Left lobe of liver (tissue), 2 donors: Measurements from ENCODE around the gene ZNF280A. TPM values are rescaled to one million over a fixed set of nuclear protein-coding genes. Genes with fewer than 3 reads are reported as not detected.

Source experiments
- ATAC-seq: fragments of 200-7000 bp; cut with Tn5 transposase; one replicate; pipeline ENCODE4 v1.9.1; 2020; ENCODE audit warnings: mild to moderate bottlenecking, moderate library complexity
- DNase-seq: peaks from one replicate; pipeline ENCODE4 v3.0.0-alpha.2; 2020; ENCODE audit warnings: low spot score
- total RNA-seq: library from RNA; stranded (reverse); gene quantifications from one replicate; pipeline ENCODE4 v1.2.1, GENCODE V29; 2021
- donor health status: DM: no; HTN: no; CAD: no; lungs with moderate emphysema.
- donor health status: DM: no; HTN: yes; CAD: no.

The ZNF280A gene, protein sequence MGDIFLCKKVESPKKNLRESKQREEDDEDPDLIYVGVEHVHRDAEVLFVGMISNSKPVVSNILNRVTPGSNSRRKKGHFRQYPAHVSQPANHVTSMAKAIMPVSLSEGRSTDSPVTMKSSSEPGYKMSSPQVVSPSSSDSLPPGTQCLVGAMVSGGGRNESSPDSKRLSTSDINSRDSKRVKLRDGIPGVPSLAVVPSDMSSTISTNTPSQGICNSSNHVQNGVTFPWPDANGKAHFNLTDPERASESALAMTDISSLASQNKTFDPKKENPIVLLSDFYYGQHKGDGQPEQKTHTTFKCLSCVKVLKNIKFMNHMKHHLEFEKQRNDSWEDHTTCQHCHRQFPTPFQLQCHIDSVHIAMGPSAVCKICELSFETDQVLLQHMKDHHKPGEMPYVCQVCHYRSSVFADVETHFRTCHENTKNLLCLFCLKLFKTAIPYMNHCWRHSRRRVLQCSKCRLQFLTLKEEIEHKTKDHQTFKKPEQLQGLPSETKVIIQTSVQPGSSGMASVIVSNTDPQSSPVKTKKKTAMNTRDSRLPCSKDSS
- not detected for total RNA-seq

DNA sequence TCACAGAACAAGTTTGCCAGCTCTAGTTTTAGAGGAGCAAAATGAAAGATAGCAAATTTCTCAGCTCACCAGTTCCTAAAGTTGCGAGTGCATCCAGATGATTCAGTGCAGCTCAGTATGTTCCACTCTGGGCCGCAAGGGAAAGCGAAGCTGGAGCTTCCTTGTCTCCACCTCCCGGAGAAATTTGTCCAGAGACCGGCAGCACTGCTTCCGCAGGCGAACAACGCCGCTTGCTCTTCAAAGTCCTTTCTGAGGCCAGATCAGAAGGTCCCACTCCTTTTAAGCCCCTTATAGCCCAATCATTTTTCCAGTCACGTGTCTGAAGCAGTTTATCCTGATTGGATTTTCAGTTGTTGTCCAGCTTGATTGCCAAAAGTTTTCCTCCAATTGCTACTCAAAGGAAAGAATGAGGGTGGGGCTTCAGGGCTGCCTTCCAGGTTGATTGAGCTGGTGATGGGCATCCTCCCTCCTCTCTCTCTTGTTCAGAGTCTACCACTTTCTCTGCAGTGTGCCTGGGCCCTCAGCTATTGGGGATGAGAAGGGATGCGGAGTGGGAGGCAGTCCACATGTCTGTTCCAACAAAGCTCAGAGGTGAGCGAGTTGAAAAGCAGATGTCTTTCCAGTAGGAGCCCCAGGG lies at the start of gene ZNF280A:
TSS of gene ZNF280A (minus strand) at position 251 of the 637 bp plus-strand sequence. CDS start 4,640 bp downstream, outside the sequence.
- ATAC-seq (no peak), DNase-seq (no peak)

- ATAC-seq (no peak), DNase-seq (no peak)
These were observed 49.1 kb upstream of the ZNF280A start for GRCh38 chr22:22569218-22569617.

GRCh38 chr22:22565981-22566380 lies 45.9 kb upstream of the ZNF280A start:
- ATAC-seq: no peak
- DNase-seq: no peak

DNA sequence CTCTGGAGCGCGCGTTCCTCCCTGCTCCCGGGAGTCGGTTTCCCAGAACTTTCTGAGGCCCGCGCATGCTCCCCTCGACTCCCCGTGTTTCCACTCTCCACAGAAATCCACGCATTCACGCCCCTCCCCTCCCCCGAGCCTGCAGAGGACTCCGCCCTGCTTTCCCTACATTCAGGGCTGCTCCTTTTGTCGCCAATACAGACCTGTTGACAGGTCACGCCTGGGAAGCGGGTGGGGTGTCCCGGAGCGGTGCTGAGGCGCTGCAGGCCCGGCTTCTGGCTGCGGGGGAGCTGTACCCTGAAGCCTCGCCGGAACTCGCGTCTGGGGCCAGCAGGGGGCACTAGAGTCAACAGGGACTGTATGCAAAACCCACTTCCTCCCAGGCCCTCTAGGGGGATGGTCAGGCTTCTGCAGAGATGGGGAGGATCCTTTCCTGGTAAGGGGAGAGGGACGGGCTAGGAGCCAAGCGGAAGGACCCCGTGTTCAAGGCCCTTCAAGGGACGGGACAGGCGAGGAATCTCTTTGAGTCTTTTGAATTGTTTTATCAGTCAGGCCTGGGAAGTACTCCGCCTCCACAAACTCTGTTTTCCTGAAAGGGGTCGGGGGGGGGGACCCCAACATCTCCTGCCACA lies 39.0 kb upstream of the ZNF280A start, which contains the start of gene PRAME:
TSS of gene PRAME (minus strand) at position 294 of the 632 bp plus-strand sequence. CDS start 2,433 bp downstream, outside the sequence.
- DNase-seq (no peak), ATAC-seq (peak; percentile 55)

DNA sequence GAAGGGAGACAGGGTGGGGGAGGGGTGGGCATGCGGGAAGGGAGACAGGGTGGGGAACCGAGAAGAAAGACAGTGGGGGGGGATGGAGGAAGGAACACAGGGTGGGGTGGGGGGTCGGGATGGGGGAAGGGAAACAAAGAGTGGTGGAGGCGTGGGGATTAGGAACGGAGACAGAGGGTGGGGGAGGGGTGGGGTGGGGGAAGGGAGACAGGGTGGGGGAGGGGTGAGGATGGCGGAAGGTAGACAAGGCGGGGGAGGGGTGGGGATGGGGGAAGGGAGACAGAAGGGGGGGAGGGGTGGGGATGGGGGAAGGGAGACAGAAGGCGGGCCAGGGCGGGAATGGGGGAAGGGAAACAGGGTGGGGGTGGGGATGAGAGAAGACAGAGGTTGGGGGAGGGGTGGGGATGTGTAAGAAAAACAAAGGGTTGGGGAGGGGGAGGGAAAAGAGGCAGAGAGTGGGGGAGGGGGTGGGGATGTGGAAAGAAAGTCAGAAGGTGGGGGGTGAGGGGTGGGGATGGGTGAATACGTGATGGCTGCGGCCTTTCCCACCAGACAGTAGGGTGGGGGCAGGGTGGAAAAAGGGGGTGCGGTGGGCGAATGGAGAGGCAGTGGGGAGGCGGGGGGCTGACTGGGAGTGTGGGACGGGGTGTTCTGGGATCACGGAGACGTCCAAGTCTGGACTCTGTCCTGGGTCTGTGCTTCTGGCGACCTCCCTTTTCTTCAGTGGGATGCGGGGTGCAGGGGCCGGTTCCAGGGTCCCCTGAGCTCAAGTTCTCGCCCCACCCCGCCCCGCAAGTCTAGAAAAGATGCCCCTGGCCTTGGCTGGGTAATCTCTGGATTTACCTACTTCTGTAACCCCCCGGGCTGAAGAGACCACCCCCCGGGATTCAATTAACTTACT lies 38.3 kb upstream of the ZNF280A start:
- no peak for ATAC-seq
- no peak for DNase-seq

DNA sequence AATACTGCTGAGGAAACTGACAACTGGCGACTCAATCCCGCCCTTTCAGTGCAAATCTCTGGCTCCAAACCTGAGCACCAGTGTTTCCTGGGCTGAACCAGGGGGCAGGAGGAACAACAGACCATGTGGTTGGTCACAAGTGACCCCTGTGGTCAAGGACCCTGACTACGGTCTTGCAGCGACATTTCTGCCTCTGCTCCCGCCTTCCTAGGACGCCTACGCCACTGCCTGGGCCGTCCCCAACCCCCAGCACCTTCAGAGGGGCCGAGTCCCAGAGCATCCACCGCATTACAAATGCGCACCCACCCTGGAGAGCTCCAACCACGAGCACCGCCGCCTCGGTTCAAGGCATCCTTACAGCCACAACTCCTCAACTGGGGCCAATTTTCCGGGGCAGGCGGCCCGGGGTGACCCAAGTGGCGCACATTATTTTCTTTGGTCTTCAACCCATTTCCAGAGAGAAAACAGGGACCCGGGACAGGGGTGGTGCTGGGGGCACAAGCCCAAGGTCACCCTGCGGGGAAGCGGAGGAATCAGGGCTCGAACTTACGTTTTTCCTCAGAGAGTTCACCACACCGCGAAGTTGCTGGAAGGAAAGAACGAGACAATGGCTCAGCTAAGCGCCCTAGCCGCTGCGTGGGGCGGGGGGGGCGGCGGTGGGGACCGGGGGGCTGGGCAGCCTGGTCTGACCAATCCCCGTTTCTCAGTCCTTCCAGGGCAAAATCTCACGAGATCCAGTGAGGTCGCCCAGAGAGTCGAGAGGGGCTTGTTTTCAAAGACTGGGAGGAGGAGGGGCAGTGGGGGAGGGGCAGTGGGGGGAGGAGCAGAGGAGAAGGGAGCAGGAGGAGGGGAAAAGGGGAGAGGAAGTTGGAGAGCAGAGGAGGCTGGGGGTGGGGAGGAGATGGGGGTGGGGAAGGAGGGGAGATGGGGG lies 37.2 kb upstream of the ZNF280A start:
- no peak for ATAC-seq
- no peak for DNase-seq

- DNase-seq: no peak
- no peak for ATAC-seq
These were observed 36.5 kb upstream of the ZNF280A start for GRCh38 chr22:22556578-22556977.

GRCh38 chr22:22555596-22555995 lies 35.5 kb upstream of the ZNF280A start:
- ATAC-seq (no peak), DNase-seq (no peak)

- no peak for DNase-seq
- peak; percentile 23 for ATAC-seq
These were observed 34.7 kb upstream of the ZNF280A start for GRCh38 chr22:22554587-22555284.

DNA sequence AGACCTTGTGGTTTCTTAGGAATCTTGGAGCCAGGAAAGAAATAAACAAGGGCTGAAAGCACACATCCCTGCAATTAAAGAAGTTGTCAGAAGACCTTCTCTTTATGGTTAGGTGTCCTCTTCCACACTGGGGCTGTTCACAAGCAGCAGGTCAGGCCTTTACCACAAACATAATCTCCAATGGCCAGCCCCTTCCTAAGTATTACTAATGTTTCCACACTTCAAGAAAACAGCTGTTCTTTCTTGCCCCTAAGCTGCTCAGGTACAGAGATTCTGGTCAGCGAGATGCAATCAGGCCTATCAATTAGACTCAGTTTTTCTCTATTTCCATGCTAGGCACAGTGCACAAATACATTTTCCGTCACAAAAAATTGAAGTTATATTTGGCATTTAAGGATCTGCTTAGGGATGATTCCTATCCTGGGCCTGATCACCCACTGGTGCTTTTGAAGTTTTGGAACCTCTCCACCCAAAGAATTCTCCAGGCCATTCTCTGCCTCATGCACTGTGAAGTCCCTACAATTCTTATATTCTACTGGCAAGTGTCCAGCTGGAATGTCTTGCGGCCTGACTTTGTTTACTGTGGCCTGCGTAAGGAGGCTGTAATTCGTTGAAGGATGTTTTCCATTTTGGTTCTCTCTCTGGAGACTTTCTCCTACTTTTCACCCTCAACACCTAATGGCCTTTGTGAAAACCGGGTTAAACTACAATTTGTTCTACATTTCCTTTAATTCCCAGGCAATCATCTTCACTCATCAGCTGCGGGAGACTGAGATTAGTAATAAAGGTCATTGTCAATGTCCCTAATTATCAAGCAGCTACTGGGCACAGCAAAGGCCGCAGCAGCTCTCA lies 33.9 kb upstream of the ZNF280A start:
- DNase-seq: no peak

GRCh38 chr22:22553141-22553540 lies 33.1 kb upstream of the ZNF280A start:
- ATAC-seq: no peak
- no peak for DNase-seq

More for the DNA sequence above, 33.9 kb upstream of the ZNF280A start:
- ATAC-seq: no peak

GRCh38 chr22:22552630-22553029 lies 32.6 kb upstream of the ZNF280A start:
- ATAC-seq (no peak), DNase-seq (no peak)

- ATAC-seq: no peak
- no peak for DNase-seq
These were observed 30.8 kb upstream of the ZNF280A start for GRCh38 chr22:22550789-22551434.

DNA sequence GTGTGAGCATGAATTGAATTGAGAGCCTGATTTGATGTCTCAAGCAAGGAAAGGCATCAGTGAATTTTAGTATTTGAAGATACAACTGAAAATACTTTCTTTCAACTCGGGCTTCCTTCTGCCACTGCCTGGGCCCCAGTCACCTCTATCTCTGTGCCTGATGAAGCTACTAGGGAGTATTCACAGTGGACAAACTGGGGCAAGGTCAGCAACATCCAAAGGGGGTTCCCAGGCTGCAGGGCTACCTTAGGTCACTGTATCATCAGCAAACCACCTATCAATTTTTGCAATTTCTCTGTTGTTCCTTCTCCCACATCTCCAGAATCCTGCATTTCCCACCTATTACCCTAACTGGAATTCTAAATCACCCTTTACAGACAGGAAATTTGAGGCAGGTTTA lies 28.8 kb upstream of the ZNF280A start:
- DNase-seq (no peak), ATAC-seq (no peak)

- DNase-seq (no peak), ATAC-seq (no peak)
These were observed 28.2 kb upstream of the ZNF280A start for GRCh38 chr22:22548317-22548716.

GRCh38 chr22:22547692-22548300 lies 27.7 kb upstream of the ZNF280A start:
- ATAC-seq: no peak
- no peak for DNase-seq

DNA sequence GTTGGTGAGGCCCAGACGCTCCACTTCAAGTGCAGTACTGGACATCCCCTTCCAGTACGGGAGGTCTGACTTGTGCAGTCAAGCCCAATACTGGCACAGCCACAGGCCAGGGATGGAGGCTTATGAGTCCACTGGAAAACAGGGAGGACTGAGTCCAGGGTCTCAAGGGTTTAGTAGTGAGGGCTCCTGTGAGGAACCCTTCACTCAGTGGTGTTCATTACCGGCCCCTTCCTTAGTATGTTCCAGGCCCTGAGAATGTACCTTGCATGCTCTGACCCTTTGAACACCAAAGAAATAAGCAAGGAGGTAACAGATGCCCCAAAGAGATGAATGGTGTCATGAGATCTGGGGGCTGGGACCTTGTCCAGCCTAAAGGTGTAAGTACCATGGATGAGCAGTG lies 27.2 kb upstream of the ZNF280A start:
- ATAC-seq (no peak), DNase-seq (no peak)
